Body of pancreas (tissue), 4 donors: Measurements from ENCODE around the gene TMEFF2. TPM values are rescaled to one million over a fixed set of nuclear protein-coding genes. Genes with fewer than 3 reads are reported as not detected.

Experiments
- ATAC-seq: fragments of 150-250 bp; one replicate; pipeline ENCODE4 v1.9.1; 2016
- DNase-seq, 4 donors: peaks; one replicate each; pipeline ENCODE4 v3.0.0-alpha.2; 2019
- H3K27ac ChIP-seq, 4 donors: fragments of 200-600 bp; sonication (generic); 1 replicate in 3 of 4; 2 replicates in 1 of 4; pipeline versions ENCODE4 v1.5.1 to v1.6.1; 2016 to 2019; ENCODE audit warnings: mild to moderate bottlenecking in 1 of 4, mixed read lengths in 1 of 4, moderate library complexity in 1 of 4
- H3K27me3 ChIP-seq, 2 donors: fragments of 200-600 bp; sonication (generic); one replicate each; pipeline ENCODE4 v1.6.0; 2016; ENCODE audit warnings: mild to moderate bottlenecking in 1 of 2
- H3K36me3 ChIP-seq, 2 donors: fragments of 200-600 bp; sonication (generic); replicated peaks in 1 of 2; 2 replicates each; pipeline ENCODE4 v1.5.1; 2016; ENCODE audit warnings: low read depth in 2 of 2; ENCODE audit not compliant: insufficient read depth in 1 of 2
- H3K4me1 ChIP-seq: fragments of 200-600 bp; sonication (generic); one replicate; pipeline ENCODE4 v1.6.0; 2016
- H3K4me3 ChIP-seq, 2 donors: fragments of 200-600 bp; sonication (generic); 1 replicate in 1 of 2; 2 replicates in 1 of 2; pipeline ENCODE4 v1.5.1; 2016 to 2019
- H3K9me3 ChIP-seq, 3 donors: fragments of 200-600 bp; sonication (generic); 1 replicate in 2 of 3; 2 replicates in 1 of 3; pipeline ENCODE4 v1.5.1; 2016
- POLR2A ChIP-seq, 3 donors: fragments of 450-650 bp; IDR thresholded peaks; one replicate each; pipeline ENCODE4 v1.6.1; 2016; ENCODE audit warnings: antibody characterized with exemption in 3 of 3, mild to moderate bottlenecking in 2 of 3
- WGBS, 2 donors: methylation state at CpG; one replicate each; pipeline ENCODE4 v1.1.5; 2017; 5-methylcytosine and 5-hydroxymethylcytosine counted together
- intact Hi-C: fragments of 100-400 bp; cut with DNase I; formaldehyde crosslinking; loops from one replicate; pipeline ENCODE4 v1.15.1; 2023
- total RNA-seq, 2 donors: library from RNA; depleted of rRNA; stranded (reverse); fragments of >200 nt; gene quantifications; one replicate each; pipeline ENCODE4 v1.1.0, GENCODE V29; 2016
- TF ChIP-seq, protein P1 (sequence below), 7 experiments: fragments of 450-650 bp in 4 of 7; fragments of 200-600 bp in 3 of 7; sonication (generic) in 3 of 7; IDR thresholded peaks; one replicate each; pipeline ENCODE4 v1.5.1; 2016 to 2019; ENCODE audit warnings: antibody characterized with exemption in 7 of 7

Gene TMEFF2
- total RNA-seq, 2 donors from 2014 or later, result not detected

DNA sequence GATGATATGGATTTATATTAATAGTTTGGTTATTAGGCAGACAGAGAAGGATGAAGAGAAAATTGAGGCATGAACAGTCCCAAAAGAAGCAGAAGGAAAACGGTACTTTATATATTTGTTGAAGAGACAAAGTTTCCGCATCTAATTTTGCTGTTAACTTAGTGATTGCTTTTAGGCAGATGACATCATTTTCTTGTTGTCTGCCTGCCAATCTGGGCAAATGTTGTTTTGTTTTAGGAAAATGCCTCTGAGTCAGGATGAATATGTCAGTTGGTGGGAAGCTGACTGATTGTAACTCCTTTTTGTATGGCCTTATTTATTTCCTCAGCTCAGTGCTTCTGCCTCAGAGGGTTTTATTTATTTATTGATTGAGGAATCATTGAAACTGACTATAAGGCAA is 295.3 kb downstream of the TMEFF2 start:
- ATAC-seq (no peak), DNase-seq (no peak)
- Histone ChIP-seq H3K27ac (no peak overlapping the region), H3K36me3 (no peaks in the 10 kb centered on the region), H3K4me1 (no peaks in the 10 kb centered on the region), H3K4me3 (no peak overlapping the region), H3K27me3 (no peaks in the 10 kb centered on the region), H3K9me3 (no peaks in the 10 kb centered on the region)
- intact Hi-C loops, result no loop called here
- WGBS, 2 donors, result 77% methylated on average over 2 of the region's 2 CpGs
- TF ChIP-seq, protein P1, sequence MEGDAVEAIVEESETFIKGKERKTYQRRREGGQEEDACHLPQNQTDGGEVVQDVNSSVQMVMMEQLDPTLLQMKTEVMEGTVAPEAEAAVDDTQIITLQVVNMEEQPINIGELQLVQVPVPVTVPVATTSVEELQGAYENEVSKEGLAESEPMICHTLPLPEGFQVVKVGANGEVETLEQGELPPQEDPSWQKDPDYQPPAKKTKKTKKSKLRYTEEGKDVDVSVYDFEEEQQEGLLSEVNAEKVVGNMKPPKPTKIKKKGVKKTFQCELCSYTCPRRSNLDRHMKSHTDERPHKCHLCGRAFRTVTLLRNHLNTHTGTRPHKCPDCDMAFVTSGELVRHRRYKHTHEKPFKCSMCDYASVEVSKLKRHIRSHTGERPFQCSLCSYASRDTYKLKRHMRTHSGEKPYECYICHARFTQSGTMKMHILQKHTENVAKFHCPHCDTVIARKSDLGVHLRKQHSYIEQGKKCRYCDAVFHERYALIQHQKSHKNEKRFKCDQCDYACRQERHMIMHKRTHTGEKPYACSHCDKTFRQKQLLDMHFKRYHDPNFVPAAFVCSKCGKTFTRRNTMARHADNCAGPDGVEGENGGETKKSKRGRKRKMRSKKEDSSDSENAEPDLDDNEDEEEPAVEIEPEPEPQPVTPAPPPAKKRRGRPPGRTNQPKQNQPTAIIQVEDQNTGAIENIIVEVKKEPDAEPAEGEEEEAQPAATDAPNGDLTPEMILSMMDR (IDR thresholded peaks at IDR 0.05), result no peak
- no peak for TF ChIP-seq POLR2A (IDR thresholded peaks at IDR 0.05)
